Esophagus squamous epithelium (tissue), 4 donors: Measurements from ENCODE around the gene ETV6.

Experiments
- POLR2A ChIP-seq, 4 donors: fragments of 450-650 bp; IDR thresholded peaks; one replicate each; pipeline ENCODE4 v1.6.1; 2017; ENCODE audit warnings: antibody characterized with exemption in 4 of 4, mild to moderate bottlenecking in 4 of 4, moderate library complexity in 3 of 4
- TF ChIP-seq, protein P1 (sequence below), 6 experiments: fragments of 450-650 bp in 4 of 6; fragments of 200-600 bp in 2 of 6; sonication (generic) in 2 of 6; IDR thresholded peaks; one replicate each; pipeline ENCODE4 v1.5.1; 2016 to 2019; ENCODE audit warnings: antibody characterized with exemption in 6 of 6, mild to moderate bottlenecking in 4 of 6, moderate library complexity in 4 of 6

GRCh38 chr12:11685716-11686115 lies 36.2 kb downstream of the ETV6 start:
- TF ChIP-seq, protein P1, sequence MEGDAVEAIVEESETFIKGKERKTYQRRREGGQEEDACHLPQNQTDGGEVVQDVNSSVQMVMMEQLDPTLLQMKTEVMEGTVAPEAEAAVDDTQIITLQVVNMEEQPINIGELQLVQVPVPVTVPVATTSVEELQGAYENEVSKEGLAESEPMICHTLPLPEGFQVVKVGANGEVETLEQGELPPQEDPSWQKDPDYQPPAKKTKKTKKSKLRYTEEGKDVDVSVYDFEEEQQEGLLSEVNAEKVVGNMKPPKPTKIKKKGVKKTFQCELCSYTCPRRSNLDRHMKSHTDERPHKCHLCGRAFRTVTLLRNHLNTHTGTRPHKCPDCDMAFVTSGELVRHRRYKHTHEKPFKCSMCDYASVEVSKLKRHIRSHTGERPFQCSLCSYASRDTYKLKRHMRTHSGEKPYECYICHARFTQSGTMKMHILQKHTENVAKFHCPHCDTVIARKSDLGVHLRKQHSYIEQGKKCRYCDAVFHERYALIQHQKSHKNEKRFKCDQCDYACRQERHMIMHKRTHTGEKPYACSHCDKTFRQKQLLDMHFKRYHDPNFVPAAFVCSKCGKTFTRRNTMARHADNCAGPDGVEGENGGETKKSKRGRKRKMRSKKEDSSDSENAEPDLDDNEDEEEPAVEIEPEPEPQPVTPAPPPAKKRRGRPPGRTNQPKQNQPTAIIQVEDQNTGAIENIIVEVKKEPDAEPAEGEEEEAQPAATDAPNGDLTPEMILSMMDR (IDR thresholded peaks at IDR 0.05), result no peak
- TF ChIP-seq POLR2A (IDR thresholded peaks at IDR 0.05), result no peak
